BJ (cell line): Measurements from ENCODE around the gene TRAPPC2L. TPM values are rescaled to one million over a fixed set of nuclear protein-coding genes. Genes with fewer than 3 reads are reported as not detected.

ENCODE experiments used
- CTCF ChIA-PET: fragments of 350-600 bp; formaldehyde crosslinking; extraction: SDS; loops from one replicate; lab custom pipeline; 2021; ENCODE audit warnings: antibody characterized with exemption, inconsistent platforms; lab: Yijun Ruan, JAX
- POLR2A ChIA-PET: fragments of 300-600 bp; sonication (Branson Sonifier 250); formaldehyde crosslinking; extraction: SDS; loops from one replicate; lab custom pipeline; 2021; ENCODE audit warnings: antibody characterized with exemption; lab: Charles Lee
- DNase-seq: peaks from one replicate; pipeline ENCODE4 v3.0.0-alpha.2; 2011; ENCODE audit warnings: low read depth
- H3K27me3 ChIP-seq: 2 replicates; pipeline ENCODE4 v1.6.0; 2011; ENCODE audit warnings: low read length; ENCODE audit not compliant: control insufficient read depth, insufficient read depth
- H3K36me3 ChIP-seq: 2 replicates; pipeline ENCODE4 v1.5.1; 2011; ENCODE audit warnings: low read length; ENCODE audit not compliant: control insufficient read depth, insufficient read depth
- H3K4me3 ChIP-seq: 2 replicates; pipeline ENCODE4 v1.5.1; 2011; ENCODE audit warnings: low read depth, mild to moderate bottlenecking, control low read depth, low read length
- polyA plus RNA-seq: library from polyadenylated mRNA; depleted of rRNA; stranded (reverse); fragments of >200 nt; gene quantifications from 2 replicates; pipeline ENCODE4 v1.2.3, GENCODE V29; 2011
- TF ChIP-seq, protein P1 (sequence below): IDR thresholded peaks from 2 replicates; pipeline ENCODE4 v1.5.1; 2011; ENCODE audit warnings: low read depth, mild to moderate bottlenecking, control low read depth, inconsistent platforms, low read length, moderate library complexity; ENCODE audit not compliant: insufficient read depth

Gene TRAPPC2L
- polyA plus RNA-seq, 1 experiment = 84.8 TPM

DNA sequence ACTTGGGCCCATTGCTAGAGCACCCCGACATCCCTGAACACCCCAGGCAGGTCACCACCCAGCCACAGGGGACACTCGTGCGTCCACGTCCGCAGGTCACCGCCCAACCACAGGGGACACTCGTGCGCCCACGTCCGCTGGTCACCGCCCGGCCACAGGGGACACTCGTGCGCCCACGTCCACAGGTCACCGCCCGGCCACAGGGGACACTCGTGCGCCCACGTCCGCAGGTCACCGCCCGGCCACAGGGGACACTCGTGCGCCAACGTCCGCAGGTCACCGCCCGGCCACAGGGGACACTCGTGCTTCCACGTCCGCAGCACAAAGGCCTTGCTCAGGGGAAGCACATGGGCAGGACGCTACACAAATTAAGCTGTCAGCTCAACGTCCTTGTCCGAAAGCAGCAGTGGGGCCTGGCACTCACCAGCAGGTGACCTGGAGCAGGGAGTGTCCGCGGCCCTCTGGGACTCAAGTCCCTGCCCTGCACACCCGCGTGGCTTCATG is 17.8 kb upstream of the TRAPPC2L start:
- Histone ChIP-seq H3K36me3 (peaks cover 27% of the 10 kb centered on the region), H3K4me3 (no peak overlapping the region), H3K27me3 (no peaks in the 10 kb centered on the region)
- CTCF ChIA-PET = interaction anchor here (0.8 kb wide), 1 partner anchor 27 kb away, joined by 3 read pairs; no protein-coding TSS in a partner anchor
- POLR2A ChIA-PET = no interaction called here
- TF ChIP-seq, protein P1, sequence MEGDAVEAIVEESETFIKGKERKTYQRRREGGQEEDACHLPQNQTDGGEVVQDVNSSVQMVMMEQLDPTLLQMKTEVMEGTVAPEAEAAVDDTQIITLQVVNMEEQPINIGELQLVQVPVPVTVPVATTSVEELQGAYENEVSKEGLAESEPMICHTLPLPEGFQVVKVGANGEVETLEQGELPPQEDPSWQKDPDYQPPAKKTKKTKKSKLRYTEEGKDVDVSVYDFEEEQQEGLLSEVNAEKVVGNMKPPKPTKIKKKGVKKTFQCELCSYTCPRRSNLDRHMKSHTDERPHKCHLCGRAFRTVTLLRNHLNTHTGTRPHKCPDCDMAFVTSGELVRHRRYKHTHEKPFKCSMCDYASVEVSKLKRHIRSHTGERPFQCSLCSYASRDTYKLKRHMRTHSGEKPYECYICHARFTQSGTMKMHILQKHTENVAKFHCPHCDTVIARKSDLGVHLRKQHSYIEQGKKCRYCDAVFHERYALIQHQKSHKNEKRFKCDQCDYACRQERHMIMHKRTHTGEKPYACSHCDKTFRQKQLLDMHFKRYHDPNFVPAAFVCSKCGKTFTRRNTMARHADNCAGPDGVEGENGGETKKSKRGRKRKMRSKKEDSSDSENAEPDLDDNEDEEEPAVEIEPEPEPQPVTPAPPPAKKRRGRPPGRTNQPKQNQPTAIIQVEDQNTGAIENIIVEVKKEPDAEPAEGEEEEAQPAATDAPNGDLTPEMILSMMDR = no peak
- no peak for DNase-seq

DNA sequence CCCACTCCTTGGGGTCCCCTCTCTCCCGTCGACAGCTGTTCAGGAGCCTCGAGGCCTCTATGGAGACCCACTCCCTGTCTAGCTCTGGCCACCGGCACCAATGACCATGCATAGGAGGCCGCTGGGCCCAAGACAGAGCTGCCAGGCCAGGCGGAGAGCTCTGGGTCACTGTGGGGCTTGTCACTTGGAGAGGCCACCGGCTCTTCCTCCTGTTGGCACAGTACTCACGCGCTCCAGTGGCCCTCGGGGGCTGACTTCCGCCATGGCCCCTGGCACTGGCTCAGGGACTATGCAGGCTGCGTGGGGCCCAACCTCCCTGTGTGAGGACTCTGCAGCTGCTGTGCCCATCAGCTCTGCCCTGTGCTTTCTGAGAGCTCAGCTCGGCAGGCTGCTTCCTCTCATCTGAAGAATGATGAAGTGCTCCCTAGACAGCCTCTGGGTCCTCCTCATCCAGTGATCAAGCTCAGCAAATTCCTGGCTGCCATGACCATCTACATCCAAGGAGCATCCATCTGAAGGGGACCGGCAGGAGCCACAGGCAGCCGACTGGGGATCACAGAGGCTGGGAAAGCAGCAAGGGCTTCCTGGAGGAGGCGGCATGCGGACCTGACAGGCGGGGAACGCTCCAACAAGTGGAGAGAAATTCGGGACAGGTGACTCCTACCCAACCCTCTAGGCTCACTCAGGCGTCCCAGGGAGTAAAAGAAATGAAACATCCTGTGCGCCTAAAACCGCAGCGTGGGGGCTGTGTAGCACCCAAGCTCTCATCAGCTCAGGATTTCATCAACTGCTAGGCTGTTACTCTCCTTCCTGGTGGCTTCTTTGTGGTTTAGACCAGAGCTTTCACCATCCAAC is 17.0 kb upstream of the TRAPPC2L start:
- ChIA-PET CTCF (interaction anchor here (1.1 to 1.5 kb wide), 3 partner anchors 10 to 254 kb away, joined by 3 to 4 read pairs (median 3); partner anchors contain the start of gene ACSF3), POLR2A (no interaction called here)
- peaks cover 25% of the 10 kb centered on the region for H3K36me3 ChIP-seq
- no peak for DNase-seq
- H3K27me3 ChIP-seq = no peaks in the 10 kb centered on the region
- TF ChIP-seq, protein P1 = no peak
- no peak overlapping the region for H3K4me3 ChIP-seq

DNA sequence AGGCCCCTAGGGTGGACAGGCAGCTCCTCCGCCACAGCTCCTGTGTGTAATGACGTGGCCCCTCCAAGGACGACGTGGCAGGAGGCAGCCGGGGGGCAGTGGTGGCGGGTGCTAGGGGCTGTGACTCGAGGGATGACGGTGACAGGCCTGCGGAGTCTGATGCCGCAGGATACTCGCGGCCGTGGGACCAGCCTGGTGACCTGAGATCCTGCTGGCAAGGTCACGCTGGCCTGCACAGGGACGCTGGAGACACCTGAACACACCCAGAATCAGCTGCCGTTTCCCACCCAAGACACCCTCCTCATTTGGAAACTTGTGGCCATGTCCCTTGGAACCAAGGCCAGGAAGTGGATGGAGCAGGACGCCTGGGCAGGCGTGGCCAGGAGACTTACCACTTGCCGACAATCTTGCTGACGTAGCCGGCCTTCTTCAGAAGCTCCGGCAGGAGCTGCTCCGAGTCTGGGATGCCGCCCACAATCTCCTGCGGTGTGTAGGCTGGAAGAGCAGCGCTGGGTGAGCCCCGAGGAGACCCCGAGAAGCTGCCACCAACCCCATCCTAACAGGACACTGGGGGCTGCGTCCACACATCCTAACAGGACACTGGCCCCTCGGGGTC is 16.2 kb upstream of the TRAPPC2L start:
- Histone ChIP-seq H3K36me3 (peaks cover 25% of the 10 kb centered on the region), H3K4me3 (no peak overlapping the region), H3K27me3 (no peaks in the 10 kb centered on the region)
- DNase-seq = no peak
- ChIA-PET CTCF (interaction anchor here (1.1 to 1.5 kb wide), 3 partner anchors 11 to 253 kb away, joined by 3 to 4 read pairs (median 3); partner anchors contain the start of gene ACSF3), POLR2A (no interaction called here)
- TF ChIP-seq, protein P1 = no peak

DNA sequence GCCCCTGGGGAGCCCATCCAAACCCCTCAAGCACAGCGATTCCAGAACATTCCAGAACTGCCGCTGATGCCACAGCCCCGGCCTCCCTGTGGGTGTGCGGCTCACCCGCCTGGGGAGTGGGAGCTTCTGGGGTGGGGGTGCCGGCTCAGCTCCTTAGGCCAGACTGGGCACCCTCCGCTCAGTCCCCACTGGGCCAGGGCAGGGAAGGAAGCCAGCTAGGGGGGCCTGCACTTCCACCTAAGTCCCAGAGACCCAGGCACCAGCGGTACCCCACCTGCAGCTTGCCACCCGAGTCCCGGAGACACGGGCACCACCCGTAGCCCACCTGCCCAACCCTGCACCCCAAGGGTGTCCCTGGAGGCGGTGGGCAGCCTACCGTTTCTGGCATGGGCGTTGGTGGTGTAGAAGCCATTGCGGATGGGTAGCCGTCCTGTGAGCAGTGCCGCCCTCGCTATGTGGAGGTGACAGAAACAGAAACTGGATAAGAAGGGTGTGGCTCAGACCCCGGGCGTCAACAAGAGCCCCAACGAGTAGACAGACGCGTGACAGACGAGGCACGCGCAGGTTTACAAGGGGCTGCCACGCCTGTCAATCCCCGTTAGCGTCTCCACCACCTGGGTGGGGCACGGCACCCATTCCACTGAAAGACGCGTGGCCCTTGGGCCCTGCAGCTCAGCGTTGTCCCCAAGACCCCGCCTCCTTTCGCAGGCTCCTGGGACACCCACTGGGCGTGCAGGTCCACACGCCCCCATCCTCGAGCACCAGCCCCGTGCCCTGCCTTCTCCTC is 15.2 kb upstream of the TRAPPC2L start:
- H3K4me3 ChIP-seq = no peak overlapping the region
- ChIA-PET CTCF (interaction anchor here (1.5 kb wide), 1 partner anchor 16 kb away, joined by 3 read pairs; no protein-coding TSS in a partner anchor), POLR2A (no interaction called here)
- H3K27me3 ChIP-seq = no peaks in the 10 kb centered on the region
- TF ChIP-seq, protein P1 = no peak
- DNase-seq = no peak
- H3K36me3 ChIP-seq = peaks cover 25% of the 10 kb centered on the region
